GM12892 (cell line): ENCODE results near the gene LARGE1.

ENCODE experiments used
- POLR2A ChIP-seq: IDR thresholded peaks from 2 replicates; pipeline ENCODE4 v1.6.1; 2011; ENCODE audit warnings: low read depth, low read length, control low read depth
- TAF1 ChIP-seq: IDR thresholded peaks from 2 replicates; pipeline ENCODE4 v1.6.1; 2011; ENCODE audit warnings: low read depth, mild to moderate bottlenecking, control low read depth, low read length, borderline replicate concordance

- no peak for TF ChIP-seq TAF1
- no peak for TF ChIP-seq POLR2A
These were observed 400.0 kb downstream of the LARGE1 start for GRCh38 chr22:33519974-33520903.
